Kidney glomerular epithelial cell (primary cell): ENCODE results near the gene TMED10.
"Not testable (repeated sequence)": the region's sequence is repeated elsewhere in the genome, so short reads cannot be mapped to it uniquely, and the experiment has no call there.

ENCODE experiments used
- DNase-seq: peaks from one replicate; lab custom pipeline; 2025; lab: John Stamatoyannopoulos, UW

Gene TMED10

GRCh38 chr14:75127474-75127820 is 49.0 kb downstream of the TMED10 start:
- not testable (repeated sequence) for DNase-seq

GRCh38 chr14:75126679-75127473 is 49.5 kb downstream of the TMED10 start, which contains the start of gene NEK9:
Gene NEK9, minus strand, starts transcription at chr14:75127048. Its CDS starts 127 bp downstream, at chr14:75126921.
- peak; percentile 79 for DNase-seq

- no peak for DNase-seq
Observed at GRCh38 chr14:75126121-75126544, 50.3 kb downstream of the TMED10 start.

GRCh38 chr14:75125617-75126016 is 50.8 kb downstream of the TMED10 start:
- no peak for DNase-seq

- peak; percentile 20 for DNase-seq
Observed at GRCh38 chr14:75123991-75124390, 52.4 kb downstream of the TMED10 start.

- DNase-seq, result no peak
Observed at GRCh38 chr14:75121552-75121951, 54.9 kb downstream of the TMED10 start.

- no peak for DNase-seq
Observed at GRCh38 chr14:75120541-75121291, 55.7 kb downstream of the TMED10 start.

GRCh38 chr14:75119056-75119455 is 57.4 kb downstream of the TMED10 start:
- no peak for DNase-seq

GRCh38 chr14:75113932-75114539 is 62.4 kb downstream of the TMED10 start:
- DNase-seq, result no peak

GRCh38 chr14:75109877-75110276 is 66.5 kb downstream of the TMED10 start:
- no peak for DNase-seq

- no peak for DNase-seq
Observed at GRCh38 chr14:75107186-75107585, 69.2 kb downstream of the TMED10 start.

GRCh38 chr14:75101491-75101890 is 74.9 kb downstream of the TMED10 start:
- no peak for DNase-seq

GRCh38 chr14:75098682-75099081 is 77.7 kb downstream of the TMED10 start:
- no peak for DNase-seq

- DNase-seq, result no peak
Observed at GRCh38 chr14:75098212-75098611, 78.2 kb downstream of the TMED10 start.

- no peak for DNase-seq
Observed at GRCh38 chr14:75096959-75097358, 79.5 kb downstream of the TMED10 start.

- no peak for DNase-seq
Observed at GRCh38 chr14:75095690-75096089, 80.7 kb downstream of the TMED10 start.

- no peak for DNase-seq
Observed at GRCh38 chr14:75094896-75095295, 81.5 kb downstream of the TMED10 start.

GRCh38 chr14:75092698-75093097 is 83.7 kb downstream of the TMED10 start:
- DNase-seq, result no peak

- DNase-seq, result no peak
Observed at GRCh38 chr14:75091251-75091650, 85.2 kb downstream of the TMED10 start.

- no peak for DNase-seq
Observed at GRCh38 chr14:75090353-75090752, 86.1 kb downstream of the TMED10 start.

GRCh38 chr14:75088566-75089373 is 87.6 kb downstream of the TMED10 start:
- peak; percentile 50 for DNase-seq

- DNase-seq, result no peak
Observed at GRCh38 chr14:75088153-75088552, 88.3 kb downstream of the TMED10 start.
